COLO829 (cell line): Measurements from ENCODE around the gene CKM.
"Not testable (repeated sequence)": the region's sequence is repeated elsewhere in the genome, so short reads cannot be mapped to it uniquely, and the experiment has no call there.

Experiments used
- DNase-seq: peaks from one replicate; pipeline ENCODE4 v3.0.0; 2012; ENCODE audit warnings: low spot score

The CKM gene

DNA sequence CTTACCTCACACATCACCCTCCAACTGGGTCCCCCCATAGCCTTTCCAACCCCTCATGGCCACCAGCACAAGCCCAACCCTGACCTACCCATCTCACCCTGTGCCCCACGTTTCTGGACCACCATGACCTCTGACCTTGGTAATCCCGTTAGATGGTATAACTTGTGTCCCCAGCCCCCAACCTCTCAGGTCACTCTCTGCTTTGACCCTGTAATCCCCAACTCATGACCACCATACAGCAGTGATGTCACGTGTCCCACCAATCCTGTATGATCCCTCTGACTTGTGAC lies 26.4 kb upstream of the CKM start:
- DNase-seq = no peak

DNA sequence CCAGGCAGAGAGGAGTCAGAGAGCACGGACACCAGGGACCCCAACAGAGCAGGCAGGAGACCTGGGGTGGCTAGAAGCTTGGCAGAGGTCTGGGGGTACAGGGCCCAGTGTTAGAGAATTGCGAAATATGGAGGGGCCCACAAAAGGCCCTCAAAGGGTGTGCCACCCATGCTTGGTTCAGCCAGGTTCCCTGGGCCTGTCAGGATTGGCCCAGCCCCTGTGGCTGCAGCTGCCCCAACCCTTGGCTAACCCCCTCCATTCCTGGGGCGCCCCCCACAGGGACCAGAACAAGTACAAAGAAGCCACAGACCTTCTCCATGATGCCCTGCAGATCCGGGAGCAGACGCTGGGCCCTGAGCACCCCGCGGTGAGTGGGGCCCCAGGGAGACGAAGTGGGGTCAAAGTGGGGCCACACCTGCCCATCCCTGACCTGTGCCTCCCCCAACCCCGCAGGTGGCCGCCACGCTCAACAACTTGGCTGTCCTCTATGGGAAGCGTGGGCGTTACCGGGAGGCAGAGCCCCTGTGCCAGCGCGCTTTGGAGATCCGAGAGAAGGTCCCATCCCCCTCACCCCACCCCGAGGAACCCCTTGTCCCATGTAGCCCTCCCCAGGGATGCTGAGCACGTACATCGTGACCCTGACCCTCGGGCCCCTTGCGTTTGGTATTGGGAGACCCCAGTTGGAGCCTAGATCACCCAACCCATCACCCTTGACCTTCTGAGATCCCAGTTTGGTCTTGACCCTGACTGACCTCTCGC lies 25.9 kb upstream of the CKM start:
- DNase-seq = no peak

DNA sequence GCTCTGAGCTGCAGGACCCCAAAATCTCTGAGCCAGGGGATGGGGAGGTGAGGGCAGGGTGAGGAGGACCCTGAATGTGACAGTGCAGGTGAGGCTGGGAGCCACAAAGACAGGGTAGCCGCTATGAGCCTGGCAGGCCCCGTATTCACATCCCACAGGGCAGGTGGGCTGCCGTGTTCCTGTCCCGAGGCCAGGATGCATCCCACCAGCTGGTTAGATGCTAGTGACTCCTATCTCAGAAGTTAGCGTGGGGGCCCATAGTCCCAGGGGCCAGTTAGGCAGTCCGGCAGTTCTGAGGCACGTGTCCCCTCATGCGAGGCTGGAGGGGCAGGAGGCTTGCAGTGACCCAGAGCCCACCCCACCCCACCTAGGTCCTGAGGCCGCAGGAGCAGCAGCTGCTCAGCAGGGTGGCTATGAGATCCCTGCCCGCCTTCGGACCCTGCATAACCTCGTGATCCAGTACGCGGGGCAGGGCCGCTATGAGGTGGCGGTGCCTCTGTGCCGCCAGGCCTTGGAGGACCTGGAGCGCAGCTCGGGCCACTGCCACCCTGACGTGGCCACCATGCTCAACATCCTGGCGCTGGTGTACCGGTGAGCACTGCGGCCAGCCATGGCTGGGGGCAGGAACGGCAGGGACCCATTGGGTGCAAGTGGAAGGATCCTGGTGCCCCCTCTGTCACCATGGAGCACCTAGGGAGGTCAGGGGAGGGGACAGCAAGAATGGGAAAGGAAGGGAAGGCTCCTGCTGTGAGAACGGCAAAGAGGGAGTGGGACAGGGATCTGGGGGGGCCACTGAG lies 25.1 kb upstream of the CKM start:
- DNase-seq = no peak

DNA sequence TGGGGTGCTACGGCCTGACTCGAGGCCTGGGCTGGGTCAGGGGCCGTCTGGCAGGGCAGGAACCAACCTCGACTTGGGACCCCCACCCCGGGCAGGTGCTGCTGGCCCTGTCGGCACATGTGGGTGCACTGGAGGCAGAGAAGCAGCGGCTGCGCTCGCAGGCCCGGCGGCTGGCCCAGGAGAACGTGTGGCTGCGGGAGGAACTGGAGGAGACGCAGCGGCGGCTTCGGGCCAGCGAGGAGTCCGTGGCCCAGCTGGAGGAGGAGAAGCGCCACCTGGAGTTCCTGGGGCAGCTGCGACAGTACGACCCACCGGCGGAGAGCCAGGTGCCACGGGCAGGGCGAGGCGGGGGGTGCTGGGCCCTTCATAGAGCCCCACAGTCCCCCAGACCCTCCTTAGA lies 23.8 kb upstream of the CKM start:
- no peak for DNase-seq

DNA sequence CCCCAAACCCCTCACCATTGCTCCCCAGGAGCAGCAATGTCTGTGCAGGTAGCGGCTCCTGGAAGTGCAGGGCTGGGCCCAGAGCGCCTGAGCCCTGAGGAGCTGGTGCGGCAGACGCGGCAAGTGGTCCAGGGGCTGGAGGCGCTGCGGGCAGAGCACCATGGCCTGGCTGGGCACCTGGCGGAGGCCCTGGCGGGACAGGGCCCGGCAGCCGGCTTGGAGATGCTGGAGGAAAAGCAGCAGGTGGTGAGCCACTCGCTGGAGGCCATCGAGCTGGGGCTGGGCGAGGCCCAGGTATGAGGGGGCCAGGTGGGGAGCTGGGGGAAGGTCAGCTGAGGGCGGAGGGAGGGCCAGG lies 22.8 kb upstream of the CKM start:
- DNase-seq = no peak

DNA sequence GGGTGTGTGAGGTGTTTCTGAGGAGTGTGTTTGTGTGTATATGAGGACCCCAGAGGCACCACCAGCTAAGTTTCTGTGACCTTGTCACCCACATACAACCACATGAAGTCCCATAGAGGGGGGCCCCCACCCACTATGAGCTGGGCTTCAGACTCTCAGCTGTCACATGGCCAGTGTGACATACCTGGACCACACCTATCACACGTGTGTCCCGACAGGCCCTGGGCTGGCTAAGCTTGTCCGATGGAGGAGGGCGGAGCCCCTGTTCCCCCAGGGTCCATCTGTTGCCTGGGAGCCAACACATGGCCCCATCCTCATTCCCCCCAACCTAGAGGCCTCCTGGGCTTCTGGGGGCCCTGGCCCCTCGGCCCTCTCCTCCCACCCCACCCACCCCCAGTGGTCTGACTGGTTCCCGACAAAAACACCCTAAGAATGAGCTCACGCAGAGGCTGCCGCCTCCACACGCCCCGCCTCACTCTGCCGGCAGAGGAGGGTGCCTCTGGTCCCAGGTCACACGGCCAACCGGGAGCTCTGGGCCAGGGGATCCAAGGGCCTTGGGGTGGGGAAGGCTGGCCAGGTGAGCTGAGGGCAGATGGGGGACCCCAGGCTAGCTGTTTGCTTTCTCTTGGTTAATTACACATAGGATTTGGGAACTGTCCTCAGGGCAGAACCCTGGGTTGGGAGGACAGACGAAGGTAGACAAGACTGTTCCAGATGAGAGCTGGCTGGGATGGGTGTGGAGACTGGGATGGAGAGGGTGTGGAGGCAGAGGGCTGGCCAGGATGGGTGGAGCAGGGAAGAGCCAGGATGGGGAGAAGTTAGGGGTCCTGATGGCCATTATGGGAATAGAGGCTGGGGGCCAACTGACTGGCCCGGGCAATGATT lies 22.2 kb upstream of the CKM start:
- no peak for DNase-seq

DNA sequence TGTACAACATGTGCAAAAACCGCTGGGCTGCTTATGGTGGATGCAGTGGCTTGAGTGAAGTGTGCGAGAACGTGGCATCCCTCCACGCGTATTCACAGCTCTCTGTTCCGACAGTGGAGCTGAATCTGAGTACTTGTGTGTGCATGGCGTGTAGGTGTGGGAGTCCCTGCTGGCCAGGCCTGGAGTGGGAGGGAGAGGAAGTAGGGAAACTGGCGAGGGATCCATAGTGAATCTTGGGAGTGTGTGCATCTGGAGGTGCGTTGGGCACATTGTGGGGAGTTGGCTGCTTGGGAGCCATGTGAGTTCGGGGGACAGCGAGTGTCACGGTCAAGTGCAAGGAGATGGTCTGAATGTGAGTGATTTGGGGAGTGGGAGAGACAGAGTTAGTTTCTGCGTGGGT lies 20.2 kb upstream of the CKM start:
- no peak for DNase-seq

DNA sequence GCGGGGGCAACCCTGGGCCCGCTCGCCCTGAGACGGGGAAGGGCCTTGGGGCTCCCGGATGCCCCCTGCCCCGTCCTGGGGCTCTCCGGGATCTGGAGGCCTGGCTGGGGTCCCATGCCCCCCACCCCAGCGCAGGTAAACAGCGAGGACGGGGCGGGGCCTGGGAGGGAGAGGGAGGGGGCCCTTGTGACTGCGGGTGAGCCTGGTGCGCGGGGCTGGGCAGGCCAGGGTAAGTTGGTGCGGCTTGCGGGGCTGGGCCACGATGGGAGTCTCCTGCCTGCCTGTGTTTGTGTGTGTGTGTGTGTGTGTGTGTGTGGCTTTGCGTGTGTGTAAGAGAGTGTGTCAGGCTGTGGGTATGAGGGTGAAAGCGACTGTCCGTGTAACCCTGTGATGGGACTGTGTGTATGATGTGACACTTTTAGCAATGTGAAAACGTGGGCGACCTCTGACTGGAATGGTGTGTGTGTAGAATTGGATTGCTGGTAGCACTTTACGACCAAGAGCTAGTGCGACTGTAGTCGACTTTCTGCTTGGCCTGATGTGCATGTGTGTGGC lies 18.3 kb upstream of the CKM start:
- no peak for DNase-seq

DNA sequence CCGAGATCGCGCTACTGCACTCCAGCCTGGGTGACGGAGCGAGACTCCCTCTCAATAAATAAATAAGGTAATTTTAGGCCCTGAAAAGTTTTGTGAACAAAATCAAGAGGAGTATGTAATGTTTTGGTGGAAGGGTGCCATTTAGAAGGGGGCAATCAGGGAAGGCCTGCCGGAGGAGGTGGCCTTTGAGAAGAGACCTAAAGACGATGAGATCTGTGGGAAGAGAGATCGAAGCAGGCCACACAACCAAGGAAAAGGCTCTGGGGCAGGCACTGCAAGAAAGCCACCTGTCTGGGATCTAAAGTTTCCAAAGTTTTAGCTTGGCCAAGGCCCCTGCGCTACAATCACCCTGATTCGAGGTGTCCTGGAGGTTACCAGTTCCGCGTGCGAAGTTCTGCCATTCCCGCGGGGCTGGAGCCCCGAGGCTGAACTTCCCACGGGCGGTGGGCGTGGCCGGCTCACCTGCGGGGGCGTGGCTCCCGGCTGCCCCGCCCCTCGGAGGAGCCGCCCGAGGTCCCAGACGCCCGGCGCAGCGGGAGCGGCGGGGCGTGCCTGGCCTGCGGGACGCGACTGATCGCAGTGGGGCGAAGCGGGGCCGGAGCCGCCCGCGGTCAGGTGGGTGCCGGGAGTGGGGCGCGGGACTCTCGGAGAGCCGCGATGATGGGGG lies 17.7 kb upstream of the CKM start, which contains the start of gene KLC3:
TSS of gene KLC3 (plus strand) at position 519 of the 667 bp plus-strand sequence. CDS start 4,792 bp downstream, outside the sequence.
- no peak for DNase-seq

DNA sequence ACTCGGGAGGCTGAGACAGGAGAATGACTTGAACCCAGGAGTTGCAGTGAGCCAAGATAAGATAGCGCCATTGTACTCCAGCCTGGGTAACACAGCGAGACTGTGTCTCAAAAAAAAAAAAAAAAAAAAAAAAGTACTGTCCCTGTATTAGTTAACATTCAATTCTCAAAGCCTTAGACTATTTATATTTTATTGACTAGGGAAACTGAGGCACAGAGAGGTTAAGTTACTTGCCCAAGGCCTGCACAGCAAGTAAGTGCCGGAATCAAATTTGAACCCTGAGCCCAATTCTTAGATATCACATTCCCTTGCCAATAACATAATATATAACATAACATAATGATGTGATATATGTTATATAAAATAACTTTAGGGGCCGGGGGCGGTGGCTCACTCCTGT lies 17.0 kb upstream of the CKM start:
- no peak for DNase-seq

DNA sequence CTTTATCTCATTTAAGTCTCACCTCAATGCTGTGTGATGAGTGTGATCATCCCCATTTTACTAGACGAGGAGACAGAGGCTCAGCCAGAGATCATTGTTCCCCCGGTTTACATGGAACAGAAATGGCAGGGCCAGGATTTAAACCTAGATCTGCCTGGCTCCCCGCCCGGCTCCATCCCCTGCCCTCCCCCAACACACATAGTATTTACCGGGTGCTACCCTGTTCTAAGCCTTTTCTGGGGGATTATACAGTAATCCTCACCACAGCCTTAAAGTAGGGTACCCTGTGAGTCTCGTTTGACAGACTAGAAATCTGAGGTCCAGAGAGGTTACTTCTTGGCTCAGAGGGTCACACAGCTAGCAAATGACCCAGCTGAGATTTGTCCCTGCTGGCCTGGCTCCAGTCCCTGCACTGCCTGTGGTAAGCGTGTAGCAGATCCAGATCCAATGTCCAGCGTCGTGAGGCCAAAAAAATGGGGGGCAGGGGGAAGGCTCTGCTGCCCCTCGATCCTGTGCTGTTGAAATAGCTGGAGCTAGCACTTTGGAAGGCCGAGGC lies 14.1 kb upstream of the CKM start:
- DNase-seq = no peak

DNA sequence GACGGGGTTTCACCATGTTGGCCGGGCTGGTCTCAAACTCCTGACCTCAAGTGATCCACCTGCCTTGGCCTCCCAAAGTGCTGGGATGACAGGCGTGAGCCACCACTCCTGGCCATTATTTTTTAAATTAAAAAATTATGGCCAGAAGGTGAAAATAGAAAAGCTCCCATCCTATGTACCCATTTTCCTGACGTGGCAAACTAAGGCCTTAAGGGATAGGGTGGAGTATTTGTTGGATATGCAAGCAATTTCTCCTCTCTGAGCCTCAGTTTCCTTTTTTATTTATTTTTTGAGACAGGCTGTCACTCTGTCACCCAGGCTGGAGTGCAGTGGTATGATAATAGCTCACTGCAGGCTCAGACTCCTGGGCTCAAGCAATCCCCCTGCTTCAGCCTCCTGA lies 12.2 kb upstream of the CKM start:
- not testable (repeated sequence) for DNase-seq

DNA sequence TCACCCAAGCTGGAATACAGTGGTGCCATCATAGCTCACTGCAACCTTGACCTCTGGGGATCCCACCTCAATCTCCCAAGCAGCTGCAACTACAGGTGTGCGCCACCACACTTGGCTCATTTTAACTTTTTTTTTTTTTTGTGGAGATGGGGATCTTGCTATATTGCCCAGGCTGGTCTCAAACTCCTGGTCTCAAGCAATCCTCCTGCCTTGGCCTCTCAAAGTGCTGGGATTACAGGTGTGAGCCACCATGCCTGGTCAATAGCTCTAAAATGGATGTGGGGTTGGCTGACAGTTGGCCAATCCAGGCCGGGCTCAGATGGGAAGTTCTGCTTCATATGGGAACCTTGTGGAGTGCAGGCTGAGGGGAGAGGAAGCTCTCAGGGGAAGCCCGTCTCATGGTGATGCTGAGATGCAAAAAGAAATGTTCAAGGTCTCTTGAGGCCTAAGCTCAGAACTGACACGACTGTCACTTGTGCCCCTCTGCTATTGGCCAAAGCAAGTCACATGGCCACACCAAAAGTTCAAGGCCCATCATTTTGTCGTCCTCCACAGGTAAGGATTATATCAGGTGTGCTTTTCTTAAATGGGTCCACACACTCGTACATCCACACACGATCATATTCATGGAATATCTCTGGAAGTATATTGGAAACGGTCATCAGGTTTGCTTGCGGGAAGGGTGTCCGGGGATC lies 11.1 kb upstream of the CKM start:
- DNase-seq = no peak

DNA sequence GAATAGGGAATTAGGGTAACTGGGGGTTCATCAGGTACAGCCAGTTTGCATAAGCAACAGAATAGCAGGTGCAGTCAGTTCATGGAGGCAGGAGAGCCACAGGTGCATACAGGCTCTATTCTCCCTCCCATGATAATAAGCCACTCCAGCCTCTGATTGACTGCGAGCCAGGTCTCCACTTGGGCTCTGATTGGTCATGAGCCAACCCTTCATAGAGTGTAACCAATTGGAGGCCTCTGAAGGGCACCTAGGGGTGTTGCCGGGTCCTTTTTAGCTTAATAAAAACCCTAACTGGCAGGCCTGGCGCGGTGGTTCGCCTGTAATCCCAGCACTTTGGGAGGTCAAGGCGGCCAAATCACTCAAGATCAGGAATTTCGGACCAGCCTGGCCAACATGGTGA lies 8.7 kb upstream of the CKM start:
- DNase-seq = no peak

DNA sequence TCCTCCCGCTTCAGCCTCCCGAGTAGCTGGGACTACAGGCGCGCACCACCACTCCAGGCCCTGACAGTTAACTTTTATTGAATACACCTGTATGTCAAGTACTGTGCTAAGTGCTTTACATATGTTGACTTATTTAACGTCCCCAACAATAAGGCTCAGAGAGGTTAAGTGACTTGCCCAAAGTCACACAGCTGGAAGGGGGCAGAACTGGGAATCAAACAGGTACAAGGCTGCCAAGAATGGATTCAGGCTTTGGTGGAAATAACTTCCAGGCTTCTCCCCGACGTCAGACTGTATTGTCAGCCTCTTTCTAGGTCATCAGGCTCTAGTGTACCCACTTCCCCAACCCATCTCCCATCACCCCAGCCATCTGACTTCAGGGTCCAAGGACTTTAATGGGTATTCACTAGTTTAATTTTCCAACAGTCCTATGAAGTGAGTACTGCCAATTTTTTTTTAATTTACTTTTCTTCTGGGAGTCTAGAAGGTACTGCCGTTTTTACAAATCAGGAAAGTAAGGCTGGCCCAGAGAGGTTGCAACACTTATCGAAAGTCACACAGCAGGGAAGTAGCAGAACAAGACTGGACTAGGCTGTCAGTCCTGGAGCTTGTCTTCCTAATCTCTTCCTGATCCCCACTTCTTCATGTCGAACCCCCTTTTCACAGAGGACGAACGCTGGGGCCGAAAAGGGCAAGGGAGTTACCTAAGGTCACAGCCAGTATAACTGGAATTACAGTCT lies 4.9 kb upstream of the CKM start:
- no peak for DNase-seq

DNA sequence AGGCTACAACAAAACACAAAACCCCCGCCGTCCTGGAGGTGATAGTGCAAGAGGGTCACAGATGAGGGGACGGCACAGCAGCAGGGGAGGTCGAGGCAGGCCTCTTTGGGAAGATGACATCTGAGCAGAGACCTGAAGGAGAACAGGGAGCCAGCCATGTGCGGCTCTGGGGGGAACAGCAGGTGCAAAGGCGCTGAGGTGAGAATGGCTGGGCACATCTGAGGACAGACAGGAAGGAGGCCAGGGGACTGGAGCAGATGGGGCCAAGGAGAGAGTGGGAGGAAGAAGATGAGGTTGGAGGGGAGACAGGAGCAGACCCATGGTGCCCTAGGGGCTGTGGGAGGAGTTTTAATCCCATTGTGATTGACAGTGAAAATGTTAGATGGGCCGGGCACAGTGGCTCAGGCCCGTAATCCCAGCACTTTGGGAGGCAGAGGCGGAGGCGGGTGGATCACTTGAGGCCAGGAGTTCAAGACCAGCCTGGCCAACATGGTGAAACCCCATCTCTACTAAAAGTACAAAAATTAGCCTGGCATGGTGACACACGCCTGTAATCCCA lies 1.8 kb upstream of the CKM start:
- no peak for DNase-seq

DNA sequence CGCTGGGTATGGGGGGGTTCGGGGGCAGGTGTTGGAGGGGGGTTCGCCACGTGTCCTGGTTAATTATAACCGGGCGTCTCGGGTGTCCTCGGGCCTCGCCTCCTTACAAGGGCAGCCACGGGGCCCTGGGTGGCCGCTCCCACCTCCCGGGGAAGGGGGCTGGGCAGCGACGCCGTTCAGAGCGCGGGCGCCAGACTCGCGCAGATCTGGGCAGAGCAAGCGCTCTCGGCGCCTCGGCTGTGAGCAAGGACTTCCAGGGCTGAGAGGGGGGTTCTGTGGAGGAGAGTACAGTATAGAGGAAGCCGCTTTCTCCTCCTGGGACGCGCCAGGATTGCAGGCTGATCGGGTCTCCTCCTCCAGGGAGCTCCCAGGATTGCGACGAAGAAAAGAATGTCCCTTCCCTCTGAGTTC lies 1.0 kb upstream of the CKM start:
- DNase-seq = no peak

DNA sequence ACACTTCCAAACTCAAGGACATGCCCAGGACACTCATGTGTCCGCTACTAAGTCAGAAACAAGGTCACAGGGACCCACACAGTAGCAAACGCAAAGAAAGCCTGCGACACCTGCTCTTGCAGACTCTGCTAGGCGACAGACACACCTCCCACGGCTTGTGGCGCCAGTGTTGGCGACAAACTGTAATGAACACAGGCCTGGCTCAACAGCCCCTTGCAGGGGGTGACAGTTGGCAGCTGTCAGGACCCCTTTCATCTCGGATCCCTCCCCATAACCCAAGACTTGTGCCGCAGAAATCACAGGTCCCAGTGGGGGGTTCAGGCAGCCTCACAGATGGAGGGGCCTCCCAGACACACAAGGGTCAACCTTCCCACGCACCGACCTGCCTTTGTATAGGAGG lies 364 bp downstream of the CKM start:
- DNase-seq = no peak

DNA sequence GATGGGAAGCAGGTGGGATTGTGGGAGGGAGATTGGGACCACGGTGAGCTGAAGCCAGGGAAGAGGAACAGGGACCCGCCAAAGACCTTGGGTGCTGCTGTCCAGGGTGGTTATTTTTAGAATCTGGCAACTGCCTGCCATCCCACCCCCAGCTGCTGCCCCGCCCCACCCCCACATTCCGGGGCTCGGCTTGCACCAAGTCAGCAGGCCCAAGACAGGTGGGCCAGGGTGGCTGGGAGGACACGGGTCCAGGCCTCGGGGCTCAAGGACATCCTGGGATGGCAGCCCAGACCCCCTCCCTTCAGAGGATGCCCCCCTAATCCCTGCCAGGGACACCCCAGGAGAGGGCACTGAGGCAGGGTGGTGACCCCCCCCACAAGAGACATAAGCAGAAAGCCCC lies 827 bp downstream of the CKM start:
- DNase-seq = no peak
